Kidney (tissue), 14 donors: Measurements from ENCODE around the gene DEGS1. TPM values are rescaled to one million over a fixed set of nuclear protein-coding genes. Genes with fewer than 3 reads are reported as not detected.

Source experiments
- DNase-seq, 5 donors: peaks; one replicate each; pipeline ENCODE4 v3.0.0-alpha.2; 2013 to 2020
- FAIRE-seq: peaks from 2 replicates; lab custom pipeline; 2012; peaks lifted over from hg19 to GRCh38; lab: Jason Lieb, UNC
- H3K27ac ChIP-seq, 2 donors: one replicate each; pipeline ENCODE4 v1.7.0; 2013; ENCODE audit warnings: low read depth in 2 of 2, low read length in 2 of 2, inconsistent platforms in 1 of 2
- H3K27me3 ChIP-seq: one replicate; pipeline ENCODE4 v1.7.1; 2013; ENCODE audit warnings: low read length, inconsistent platforms; ENCODE audit not compliant: control insufficient read depth, insufficient read depth
- H3K36me3 ChIP-seq, 3 donors: one replicate each; pipeline versions ENCODE4 v1.7.0 to v1.7.1; 2013; ENCODE audit warnings: low read length in 3 of 3, control low read depth in 1 of 3, inconsistent platforms in 1 of 3; ENCODE audit not compliant: insufficient read depth in 3 of 3, control insufficient read depth in 2 of 3
- H3K4me1 ChIP-seq, 3 donors: one replicate each; pipeline versions ENCODE4 v1.7.0 to v1.7.1; 2013; ENCODE audit warnings: low read length in 3 of 3, inconsistent platforms in 1 of 3, low read depth in 1 of 3; ENCODE audit not compliant: control insufficient read depth in 2 of 3, insufficient read depth in 2 of 3
- H3K4me3 ChIP-seq, 3 donors: one replicate each; pipeline versions ENCODE4 v1.7.0 to v1.8.1; 2013; ENCODE audit warnings: low read length in 3 of 3, control low read depth in 1 of 3, inconsistent platforms in 1 of 3
- H3K9ac ChIP-seq, 3 donors: one replicate each; pipeline versions ENCODE4 v1.7.0 to v1.7.1; 2013; ENCODE audit warnings: low read length in 3 of 3, control low read depth in 1 of 3, inconsistent platforms in 1 of 3
- H3K9me3 ChIP-seq, 3 donors: one replicate each; pipeline versions ENCODE4 v1.7.0 to v1.7.1; 2013; ENCODE audit warnings: low read length in 3 of 3, control low read depth in 1 of 3, inconsistent platforms in 1 of 3; ENCODE audit not compliant: control insufficient read depth in 2 of 3, insufficient read depth in 1 of 3
- intact Hi-C: fragments of 100-400 bp; cut with DNase I; formaldehyde crosslinking; loops from one replicate; pipeline ENCODE4 v1.11.1; 2022
- polyA plus RNA-seq: library from polyadenylated mRNA; stranded (reverse); fragments of 350-450 nt; fragmentation: Illumina TruSeq; extraction: RNeasy Lipid Tissue Mini Kit (QIAGEN cat#74804); gene quantifications from one replicate; pipeline ENCODE4 v1.2.3, GENCODE V29; 2014; ENCODE audit warnings: low read depth, low replicate concordance; ENCODE audit not compliant: insufficient read depth
- total RNA-seq: library from RNA; stranded (reverse); fragmentation: NEBNext Ultra II Directional; extraction: Animal tissue kit (Norgen Biotek cat#: 25700); gene quantifications from one replicate; pipeline ENCODE4 v1.2.1, GENCODE V29; 2021
- TF ChIP-seq, protein P1 (sequence below): IDR thresholded peaks from 3 replicates; pipeline ENCODE4 v1.5.1; 2012; ENCODE audit warnings: mild to moderate bottlenecking, moderate library complexity, borderline replicate concordance; ENCODE audit not compliant: insufficient read depth; ENCODE audit errors: extremely low read depth
- donor health status: control.
- donor health status: control.
- donor health status: control.
- donor health status: control.
- donor health status: control.
- donor health status: DM: yes; HTN: yes; CAD: no.
- donor health status: Normal renal cell carcinoma (clear cell type).

The DEGS1 gene
- total and polyA plus RNA-seq, 2 donors from 2014 or later = 32.5 to 83.1 TPM

DNA sequence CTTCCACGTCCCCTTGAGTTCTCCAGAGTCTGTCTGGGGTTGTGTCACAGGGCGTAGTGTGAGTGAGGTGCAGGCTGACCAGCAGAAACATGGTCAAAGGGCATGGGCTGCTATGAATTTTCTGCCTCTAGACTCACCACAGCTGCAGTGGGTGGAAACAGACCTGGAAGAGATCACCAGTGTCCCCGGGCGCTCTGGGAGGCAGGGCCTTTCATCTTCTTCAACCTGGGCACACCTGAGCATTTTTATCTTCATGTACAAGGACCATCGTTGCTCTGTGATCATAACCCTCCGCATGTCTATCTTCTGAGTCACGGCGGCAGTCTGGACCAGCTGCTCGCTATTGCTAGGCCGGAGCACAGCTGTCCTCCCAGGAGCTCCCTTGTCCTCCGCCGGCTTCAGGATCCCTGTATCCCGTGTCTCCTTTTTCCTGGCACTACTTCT is 29.6 kb downstream of the DEGS1 start:
- intact Hi-C loops = no loop called here
- DNase-seq = no peak
- peak overlapping the region in 1 of 2 donors; percentile 9 for H3K27ac ChIP-seq
- H3K36me3 ChIP-seq = no peaks in the 10 kb centered on the region
- H3K4me3 ChIP-seq = no peak overlapping the region
- TF ChIP-seq, protein P1, sequence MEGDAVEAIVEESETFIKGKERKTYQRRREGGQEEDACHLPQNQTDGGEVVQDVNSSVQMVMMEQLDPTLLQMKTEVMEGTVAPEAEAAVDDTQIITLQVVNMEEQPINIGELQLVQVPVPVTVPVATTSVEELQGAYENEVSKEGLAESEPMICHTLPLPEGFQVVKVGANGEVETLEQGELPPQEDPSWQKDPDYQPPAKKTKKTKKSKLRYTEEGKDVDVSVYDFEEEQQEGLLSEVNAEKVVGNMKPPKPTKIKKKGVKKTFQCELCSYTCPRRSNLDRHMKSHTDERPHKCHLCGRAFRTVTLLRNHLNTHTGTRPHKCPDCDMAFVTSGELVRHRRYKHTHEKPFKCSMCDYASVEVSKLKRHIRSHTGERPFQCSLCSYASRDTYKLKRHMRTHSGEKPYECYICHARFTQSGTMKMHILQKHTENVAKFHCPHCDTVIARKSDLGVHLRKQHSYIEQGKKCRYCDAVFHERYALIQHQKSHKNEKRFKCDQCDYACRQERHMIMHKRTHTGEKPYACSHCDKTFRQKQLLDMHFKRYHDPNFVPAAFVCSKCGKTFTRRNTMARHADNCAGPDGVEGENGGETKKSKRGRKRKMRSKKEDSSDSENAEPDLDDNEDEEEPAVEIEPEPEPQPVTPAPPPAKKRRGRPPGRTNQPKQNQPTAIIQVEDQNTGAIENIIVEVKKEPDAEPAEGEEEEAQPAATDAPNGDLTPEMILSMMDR = no peak
- H3K9ac ChIP-seq = no peak overlapping the region
- no peak for FAIRE-seq
- H3K9me3 ChIP-seq = no peaks in the 10 kb centered on the region
- H3K27me3 ChIP-seq = no peaks in the 10 kb centered on the region
- H3K4me1 ChIP-seq = peaks cover 2 to 15% (median 4%) of the 10 kb centered on the region in 3 donors

DNA sequence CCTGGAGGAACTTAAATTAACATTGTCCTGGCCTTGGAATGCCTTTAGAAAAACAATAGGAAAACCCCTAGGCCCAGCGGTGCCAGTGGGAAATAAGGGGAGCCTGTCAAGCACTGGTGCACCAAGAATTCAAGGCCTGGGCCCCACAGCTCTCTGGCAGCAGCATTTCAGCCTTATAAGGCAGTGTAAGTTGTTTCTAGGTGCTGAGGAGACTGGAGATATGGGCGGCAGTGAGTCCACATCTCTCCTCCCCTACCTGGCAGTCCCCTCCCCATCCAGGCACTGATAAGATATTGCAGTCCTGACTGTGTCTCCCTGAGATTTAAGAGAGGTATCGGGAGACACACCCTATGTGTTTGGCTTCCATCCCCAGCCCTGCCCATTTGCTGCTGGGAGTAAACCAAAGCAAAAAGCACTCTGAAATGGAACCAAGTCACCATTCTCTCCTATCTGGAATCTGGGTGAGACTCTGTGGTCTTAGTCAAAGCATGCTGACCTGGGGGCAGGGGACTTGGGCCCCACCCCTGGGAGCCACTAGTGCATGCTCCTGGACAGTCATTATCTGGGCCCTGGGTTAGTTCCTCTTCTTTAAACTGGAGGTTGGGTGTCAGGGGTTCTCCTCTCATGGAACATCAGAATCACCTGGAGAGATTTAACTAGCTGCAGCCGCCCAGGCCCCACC is 30.5 kb downstream of the DEGS1 start:
- Histone ChIP-seq H3K27ac (no peak overlapping the region), H3K9ac (no peak overlapping the region), H3K4me3 (no peak overlapping the region), H3K4me1 (peaks cover 2 to 15% (median 4%) of the 10 kb centered on the region in 3 donors), H3K36me3 (no peaks in the 10 kb centered on the region), H3K27me3 (no peaks in the 10 kb centered on the region), H3K9me3 (no peaks in the 10 kb centered on the region)
- no peak for FAIRE-seq
- TF ChIP-seq, protein P1 = no peak
- DNase-seq = peak in 4 of 5 donors; percentile 66 to 79 (median 72)
- intact Hi-C loops = no loop called here

DNA sequence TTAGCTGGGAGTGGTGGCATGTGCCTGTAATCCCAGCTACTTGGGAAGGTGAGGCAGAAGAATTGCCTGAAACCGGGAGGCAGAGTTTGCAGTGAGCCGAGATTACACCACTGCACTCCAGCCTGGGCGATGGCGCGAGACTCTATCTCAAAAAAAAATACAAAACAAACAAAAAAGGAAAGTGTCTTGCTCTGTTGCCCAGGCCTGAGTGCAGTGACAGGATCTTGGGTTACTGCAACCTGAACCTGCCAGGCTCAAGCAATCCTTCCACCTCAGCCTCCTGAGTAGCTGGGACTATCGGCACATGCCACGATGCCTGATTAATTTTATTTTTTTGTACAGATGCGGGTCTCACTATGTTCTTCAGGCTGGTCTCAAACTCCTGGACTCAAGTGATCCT is 33.3 kb downstream of the DEGS1 start:
- Histone ChIP-seq H3K27ac (no peak overlapping the region), H3K9me3 (no peaks in the 10 kb centered on the region), H3K27me3 (no peaks in the 10 kb centered on the region), H3K9ac (no peak overlapping the region), H3K4me1 (peaks cover 0 to 22% (median 1%) of the 10 kb centered on the region in 3 donors), H3K4me3 (no peak overlapping the region), H3K36me3 (no peaks in the 10 kb centered on the region)
- TF ChIP-seq, protein P1 = no peak
- DNase-seq = peak in 2 of 5 donors; percentile 48
- intact Hi-C loops = no loop called here
- FAIRE-seq = no peak
